IMR-90 (cell line): Measurements from ENCODE around the gene PCDHGB5. TPM values are rescaled to one million over a fixed set of nuclear protein-coding genes. Genes with fewer than 3 reads are reported as not detected.
"Not testable (repeated sequence)": the region's sequence is repeated elsewhere in the genome, so short reads cannot be mapped to it uniquely, and the experiment has no call there.

ENCODE experiments used
- ATAC-seq: fragments of 200-7000 bp; cut with Tn5 transposase; 2 replicates; pipeline ENCODE4 v1.9.1; 2020; ENCODE audit warnings: low read depth, mild to moderate bottlenecking, moderate library complexity
- BruUV-seq: library from RNA; stranded (reverse); fragments of 400-500 nt; replicated peaks from 2 replicates; lab custom pipeline; 2021; lab: Mats Ljungman, UMichigan
- CTCF ChIA-PET: fragments of 300-600 bp; formaldehyde crosslinking; extraction: SDS; loops from one replicate; lab custom pipeline; 2021; ENCODE audit warnings: antibody characterized with exemption; lab: Yijun Ruan, JAX
- POLR2A ChIA-PET: fragments of 300-600 bp; sonication (Branson Sonifier 250); formaldehyde crosslinking; loops from one replicate; lab custom pipeline; 2022; ENCODE audit warnings: antibody characterized with exemption; ENCODE audit not compliant: unreplicated experiment; lab: Charles Lee
- DNase-seq: peaks from one replicate; pipeline ENCODE4 v3.0.0; 2013
- H2AFZ ChIP-seq: replicated peaks from 2 replicates; pipeline ENCODE3; 2013; ENCODE audit warnings: low read length, mild to moderate bottlenecking; ENCODE audit not compliant: poor library complexity
- H2AK5ac ChIP-seq: 2 replicates; pipeline ENCODE4 v1.6.1; 2013; ENCODE audit warnings: low read depth, low read length, inconsistent platforms
- H2AK9ac ChIP-seq: replicated peaks from 2 replicates; pipeline ENCODE3; 2013; ENCODE audit warnings: mild to moderate bottlenecking, low read depth, low read length, moderate library complexity; ENCODE audit not compliant: poor library complexity
- H2BK120ac ChIP-seq: 2 replicates; pipeline ENCODE4 v1.6.1; 2013; ENCODE audit warnings: low read depth, low read length, inconsistent platforms
- H2BK15ac ChIP-seq: 3 replicates; pipeline ENCODE4 v1.6.1; 2013; ENCODE audit warnings: low read depth, low read length, inconsistent platforms
- H2BK20ac ChIP-seq: 2 replicates; pipeline ENCODE4 v1.6.1; 2013; ENCODE audit warnings: low read depth, mild to moderate bottlenecking, inconsistent platforms, low read length, moderate library complexity
- H2BK5ac ChIP-seq: 2 replicates; pipeline ENCODE4 v1.6.1; 2013; ENCODE audit warnings: mild to moderate bottlenecking, low read depth, low read length, inconsistent platforms; ENCODE audit not compliant: poor library complexity, severe bottlenecking
- H3K14ac ChIP-seq: replicated peaks from 2 replicates; pipeline ENCODE4 v1.6.1; 2013; ENCODE audit warnings: low read depth, low read length, inconsistent platforms
- H3K18ac ChIP-seq: 2 replicates; pipeline ENCODE4 v1.6.1; 2013; ENCODE audit warnings: low read depth, low read length, control low read depth
- H3K23ac ChIP-seq: 2 replicates; pipeline ENCODE4 v1.6.1; 2013; ENCODE audit warnings: low read depth, low read length, inconsistent platforms
- H3K27ac ChIP-seq: 2 replicates; pipeline ENCODE4 v1.5.1; 2013; ENCODE audit warnings: mild to moderate bottlenecking, control low read depth, low read length; ENCODE audit not compliant: insufficient read depth
- H3K27me3 ChIP-seq: 2 replicates; pipeline ENCODE4 v1.6.1; 2013; ENCODE audit warnings: low read length; ENCODE audit not compliant: control insufficient read depth, insufficient read depth
- H3K36me3 ChIP-seq: 2 replicates; pipeline ENCODE4 v1.6.1; 2013; ENCODE audit warnings: low read length, mixed read lengths; ENCODE audit not compliant: control insufficient read depth, insufficient read depth
- H3K4ac ChIP-seq: 2 replicates; pipeline ENCODE4 v1.6.1; 2013; ENCODE audit warnings: low read depth, low read length, inconsistent platforms
- H3K4me1 ChIP-seq: 2 replicates; pipeline ENCODE4 v1.6.1; 2013; ENCODE audit warnings: low read length, mixed read lengths; ENCODE audit not compliant: control insufficient read depth, insufficient read depth
- H3K4me2 ChIP-seq: 2 replicates; pipeline ENCODE4 v1.6.1; 2013; ENCODE audit warnings: low read depth, mild to moderate bottlenecking, control low read depth, low read length, moderate library complexity
- H3K4me3 ChIP-seq: 2 replicates; pipeline ENCODE4 v1.5.1; 2013; ENCODE audit warnings: low read depth, mild to moderate bottlenecking, control low read depth, low read length, moderate library complexity; ENCODE audit not compliant: insufficient read depth
- H3K56ac ChIP-seq: 2 replicates; pipeline ENCODE4 v1.6.1; 2013; ENCODE audit warnings: low read length, inconsistent platforms; ENCODE audit not compliant: insufficient read depth; ENCODE audit errors: extremely low read depth
- H3K79me1 ChIP-seq, 2 experiments: 2 replicates each; pipeline ENCODE4 v1.6.1; 2013; ENCODE audit warnings: low read length in 2 of 2, inconsistent platforms in 1 of 2, low read depth in 1 of 2
- H3K9ac ChIP-seq: 2 replicates; pipeline ENCODE4 v1.6.1; 2013; ENCODE audit warnings: low read depth, low read length, control low read depth
- H3K9me1 ChIP-seq: 2 replicates; pipeline ENCODE4 v1.6.1; 2013; ENCODE audit warnings: low read length, inconsistent platforms; ENCODE audit not compliant: insufficient read depth
- H3K9me3 ChIP-seq: 2 replicates; pipeline ENCODE4 v1.6.1; 2013; ENCODE audit warnings: low read length; ENCODE audit not compliant: control insufficient read depth, insufficient read depth
- H4K20me1 ChIP-seq: 2 replicates; pipeline ENCODE4 v1.6.1; 2013; ENCODE audit warnings: low read length, inconsistent platforms; ENCODE audit not compliant: insufficient read depth
- H4K5ac ChIP-seq: 2 replicates; pipeline ENCODE4 v1.6.1; 2013; ENCODE audit warnings: mild to moderate bottlenecking, low read depth, low read length, control low read depth
- H4K8ac ChIP-seq, 2 experiments: 2 replicates each; pipeline ENCODE4 v1.6.1; 2013; ENCODE audit warnings: low read depth in 2 of 2, low read length in 2 of 2, control low read depth in 1 of 2, inconsistent platforms in 1 of 2
- H4K91ac ChIP-seq: 2 replicates; pipeline ENCODE4 v1.6.1; 2013; ENCODE audit warnings: low read depth, low read length, inconsistent platforms; ENCODE audit not compliant: insufficient read depth
- WGBS, 2 experiments: methylation state at CpG; one replicate each; pipeline versions ENCODE4 v1.1.5 to v1.1.7; 2013; ENCODE audit warnings: missing lambda C conversion rate in 2 of 2; ENCODE audit not compliant: insufficient read length in 1 of 2; ENCODE audit errors: extremely low coverage in 2 of 2; 5-methylcytosine and 5-hydroxymethylcytosine counted together
- dilution Hi-C: fragments of 300-500 bp; cut with HindIII; formaldehyde crosslinking; loops from one replicate; pipeline ENCODE4 v1.14.3; 2018; ENCODE audit warnings: low sequenced_read_pairs; ENCODE audit not compliant: unreplicated experiment
- in situ Hi-C: fragments of 300-500 bp; cut with MboI; formaldehyde crosslinking; loops from 3 replicates; pipeline ENCODE4 v1.14.3; 2019; ENCODE audit warnings: low sequenced_read_pairs, inconsistent platforms, mixed read lengths
- intact Hi-C: fragments of 100-400 bp; cut with micrococcal nuclease; formaldehyde crosslinking; loops from 2 replicates; pipeline ENCODE4 v1.10.0; 2022
- polyA plus RNA-seq, 3 experiments: library from polyadenylated mRNA; depleted of rRNA; stranded (reverse); fragments of >200 nt; gene quantifications; 2 replicates each; pipeline ENCODE4 v1.2.3, GENCODE V29; 2012; ENCODE audit warnings: low replicate concordance in 1 of 3
- total RNA-seq: library from RNA; depleted of rRNA; stranded (reverse); fragments of >200 nt; gene quantifications from 2 replicates; pipeline ENCODE4 v1.2.3, GENCODE V29; 2012

PCDHGB5 gene
- total and polyA plus RNA-seq, 2 of the 4 experiments (the other 2 are of a cell fraction), result 17.2 to 20.0 TPM

DNA sequence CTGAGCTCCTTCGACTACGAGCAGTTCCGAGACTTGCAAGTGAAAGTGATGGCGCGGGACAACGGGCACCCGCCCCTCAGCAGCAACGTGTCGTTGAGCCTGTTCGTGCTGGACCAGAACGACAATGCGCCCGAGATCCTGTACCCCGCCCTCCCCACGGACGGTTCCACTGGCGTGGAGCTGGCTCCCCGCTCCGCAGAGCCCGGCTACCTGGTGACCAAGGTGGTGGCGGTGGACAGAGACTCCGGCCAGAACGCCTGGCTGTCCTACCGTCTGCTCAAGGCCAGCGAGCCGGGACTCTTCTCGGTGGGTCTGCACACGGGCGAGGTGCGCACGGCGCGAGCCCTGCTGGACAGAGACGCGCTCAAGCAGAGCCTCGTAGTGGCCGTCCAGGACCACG is 34.6 kb downstream of the PCDHGB5 start:
- H3K27me3 ChIP-seq, H2BK15ac ChIP-seq, H4K91ac ChIP-seq, H4K20me1 ChIP-seq, H3K4me1 ChIP-seq, DNase-seq, H3K4me2 ChIP-seq, in situ Hi-C loops, H3K23ac ChIP-seq, H3K9ac ChIP-seq, H2BK5ac ChIP-seq, H3K4ac ChIP-seq, ATAC-seq, H2AK5ac ChIP-seq, H3K14ac ChIP-seq, H3K27ac ChIP-seq, H3K9me1 ChIP-seq, H3K18ac ChIP-seq, dilution Hi-C loops, H4K5ac ChIP-seq, POLR2A ChIA-PET, H4K8ac ChIP-seq, BruUV-seq, H3K56ac ChIP-seq, H2BK120ac ChIP-seq, H2BK20ac ChIP-seq, H3K4me3 ChIP-seq: not testable (repeated sequence)
- peak overlapping the region; percentile 31 for H2AK9ac ChIP-seq
- peaks cover 17 to 20% of the 10 kb centered on the region in 2 experiments; a peak in 3 of 4 replicates for H3K79me1 ChIP-seq
- H2AFZ ChIP-seq, result peak overlapping the region; percentile 49
- H3K9me3 ChIP-seq, result peaks cover 31% of the 10 kb centered on the region; the same call in 1 of the 2 replicates
- CTCF ChIA-PET, result interaction anchor here (0.6 kb wide), 1 partner anchor 74 kb away, joined by 3 read pairs; no protein-coding TSS in a partner anchor
- WGBS, 2 experiments, result 56% methylated on average over 15 of the region's 38 CpGs; no CpG with 5 or more reads in 1 of the 2 experiments
- intact Hi-C loops, result loop anchor here (5.0 kb wide), 1 partner anchor 45 kb away; the partner anchor contains the start of gene PCDHGC3
- peaks cover 15% of the 10 kb centered on the region; the same call in 1 of the 2 replicates for H3K36me3 ChIP-seq

DNA sequence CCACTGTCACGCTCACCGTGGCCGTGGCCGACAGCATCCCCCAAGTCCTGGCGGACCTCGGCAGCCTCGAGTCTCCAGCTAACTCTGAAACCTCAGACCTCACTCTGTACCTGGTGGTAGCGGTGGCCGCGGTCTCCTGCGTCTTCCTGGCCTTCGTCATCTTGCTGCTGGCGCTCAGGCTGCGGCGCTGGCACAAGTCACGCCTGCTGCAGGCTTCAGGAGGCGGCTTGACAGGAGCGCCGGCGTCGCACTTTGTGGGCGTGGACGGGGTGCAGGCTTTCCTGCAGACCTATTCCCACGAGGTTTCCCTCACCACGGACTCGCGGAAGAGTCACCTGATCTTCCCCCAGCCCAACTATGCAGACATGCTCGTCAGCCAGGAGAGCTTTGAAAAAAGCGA is 35.0 kb downstream of the PCDHGB5 start:
- H2AK9ac ChIP-seq, H2AFZ ChIP-seq, dilution Hi-C loops, H2BK5ac ChIP-seq, H3K27me3 ChIP-seq, H3K4me1 ChIP-seq, H4K8ac ChIP-seq, H3K14ac ChIP-seq, H3K23ac ChIP-seq, H2BK20ac ChIP-seq, ATAC-seq, H2BK15ac ChIP-seq, H3K56ac ChIP-seq, H3K4ac ChIP-seq, BruUV-seq, H3K9me1 ChIP-seq, H4K91ac ChIP-seq, H3K9ac ChIP-seq, H3K27ac ChIP-seq, H3K4me3 ChIP-seq, POLR2A ChIA-PET, H2AK5ac ChIP-seq, H3K18ac ChIP-seq, DNase-seq, H4K20me1 ChIP-seq, H4K5ac ChIP-seq, H2BK120ac ChIP-seq, H3K4me2 ChIP-seq, in situ Hi-C loops: not testable (repeated sequence)
- intact Hi-C loops, result loop anchor here (5.0 kb wide), 1 partner anchor 45 kb away; the partner anchor contains the start of gene PCDHGC3
- WGBS, 2 experiments, result 47% methylated on average over 8 of the region's 29 CpGs; no CpG with 5 or more reads in 1 of the 2 experiments
- H3K36me3 ChIP-seq, result peaks cover 11% of the 10 kb centered on the region; the same call in 1 of the 2 replicates
- H3K9me3 ChIP-seq, result peaks cover 27% of the 10 kb centered on the region; the same call in 1 of the 2 replicates
- CTCF ChIA-PET, result interaction anchor here (0.6 kb wide), 1 partner anchor 73 kb away, joined by 3 read pairs; no protein-coding TSS in a partner anchor
- peaks cover 18% of the 10 kb centered on the region in 2 experiments; a peak in 3 of 4 replicates for H3K79me1 ChIP-seq
